GM12875 (cell line): ENCODE data around the gene PRR23E.

Source experiments
- H3K4me3 ChIP-seq: one replicate; pipeline ENCODE4 v1.5.1; 2011; ENCODE audit warnings: low read depth, low read length, control low read depth
- CTCF ChIP-seq: IDR thresholded peaks from 2 replicates; pipeline ENCODE4 v1.5.1; 2011; ENCODE audit warnings: low read depth, mild to moderate bottlenecking, control low read depth, inconsistent platforms, low read length, moderate library complexity, borderline replicate concordance; ENCODE audit not compliant: insufficient read depth

Gene PRR23E

GRCh38 chr3:127222163-127222562 lies 29.2 kb downstream of the PRR23E start:
- no peak overlapping the region for H3K4me3 ChIP-seq
- TF ChIP-seq CTCF = no peak

GRCh38 chr3:127222664-127223063 lies 29.7 kb downstream of the PRR23E start:
- no peak for TF ChIP-seq CTCF

GRCh38 chr3:127224118-127224517 lies 31.2 kb downstream of the PRR23E start:
- TF ChIP-seq CTCF = no peak
- no peak overlapping the region for H3K4me3 ChIP-seq

More at GRCh38 chr3:127222664-127223063, 29.7 kb downstream of the PRR23E start:
- no peak overlapping the region for H3K4me3 ChIP-seq

GRCh38 chr3:127226457-127226856 lies 33.5 kb downstream of the PRR23E start:
- no peak for TF ChIP-seq CTCF
- H3K4me3 ChIP-seq = no peak overlapping the region

GRCh38 chr3:127226946-127227842 lies 34.3 kb downstream of the PRR23E start:
- TF ChIP-seq CTCF = no peak
- no peak overlapping the region for H3K4me3 ChIP-seq

- no peak for TF ChIP-seq CTCF
- H3K4me3 ChIP-seq = no peak overlapping the region
Measured at GRCh38 chr3:127228866-127229265, 35.9 kb downstream of the PRR23E start.

- no peak for TF ChIP-seq CTCF
- no peak overlapping the region for H3K4me3 ChIP-seq
Measured at GRCh38 chr3:127233371-127233770, 40.4 kb downstream of the PRR23E start.
